Measurements from ENCODE around the gene MFSD2B.
A peak's percentile ranks its signal among the peaks of the same experiment; 100 is the strongest.

MFSD2B gene

DNA sequence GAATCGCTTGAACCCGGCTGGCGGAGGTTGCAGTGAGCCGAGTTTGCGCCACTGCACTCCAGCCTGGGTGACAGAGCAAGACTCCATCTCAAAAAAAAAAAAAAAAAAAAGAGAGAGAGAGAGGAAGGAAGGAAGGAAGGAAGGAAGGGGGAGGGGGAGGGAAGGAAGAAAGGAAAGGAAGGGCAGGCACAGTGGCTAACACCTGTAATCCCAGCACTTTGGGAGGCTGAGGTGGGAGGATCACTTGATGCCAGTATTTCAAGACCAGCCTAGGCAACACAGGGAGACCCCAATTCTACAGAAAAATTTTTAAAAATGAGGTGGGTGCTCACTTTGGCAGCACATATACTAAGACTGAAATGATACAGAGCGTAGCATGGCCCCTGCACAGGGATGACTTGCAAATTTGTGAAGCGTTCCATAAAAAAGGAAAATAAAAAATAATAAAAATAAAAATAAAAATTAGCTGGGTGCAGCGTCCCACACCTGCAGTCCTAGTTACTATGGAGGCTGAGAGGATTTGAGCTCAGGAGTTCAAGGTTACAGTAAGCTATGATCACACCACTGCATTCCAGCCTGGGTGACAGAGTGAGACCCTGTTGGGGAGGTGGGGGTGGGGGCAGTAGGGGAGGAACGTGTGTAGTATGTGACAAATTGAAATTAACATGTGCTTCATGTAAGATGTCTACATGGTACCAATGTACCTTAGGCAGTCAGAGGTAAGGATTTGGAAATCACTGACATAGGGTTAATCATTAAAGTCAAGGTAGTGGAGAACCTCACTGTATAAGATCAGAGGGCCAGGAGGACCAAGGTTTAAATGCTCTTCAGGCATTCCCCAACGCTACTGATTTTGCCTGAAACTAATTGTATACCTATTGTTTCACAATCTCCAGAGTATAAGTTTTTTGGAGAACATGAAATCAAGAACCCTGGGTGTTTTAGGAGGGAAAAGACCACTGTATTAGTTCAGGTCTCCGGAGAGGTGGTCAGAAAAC, 35.9 kb downstream of the MFSD2B start:
- TF ChIP-seq, protein P1, sequence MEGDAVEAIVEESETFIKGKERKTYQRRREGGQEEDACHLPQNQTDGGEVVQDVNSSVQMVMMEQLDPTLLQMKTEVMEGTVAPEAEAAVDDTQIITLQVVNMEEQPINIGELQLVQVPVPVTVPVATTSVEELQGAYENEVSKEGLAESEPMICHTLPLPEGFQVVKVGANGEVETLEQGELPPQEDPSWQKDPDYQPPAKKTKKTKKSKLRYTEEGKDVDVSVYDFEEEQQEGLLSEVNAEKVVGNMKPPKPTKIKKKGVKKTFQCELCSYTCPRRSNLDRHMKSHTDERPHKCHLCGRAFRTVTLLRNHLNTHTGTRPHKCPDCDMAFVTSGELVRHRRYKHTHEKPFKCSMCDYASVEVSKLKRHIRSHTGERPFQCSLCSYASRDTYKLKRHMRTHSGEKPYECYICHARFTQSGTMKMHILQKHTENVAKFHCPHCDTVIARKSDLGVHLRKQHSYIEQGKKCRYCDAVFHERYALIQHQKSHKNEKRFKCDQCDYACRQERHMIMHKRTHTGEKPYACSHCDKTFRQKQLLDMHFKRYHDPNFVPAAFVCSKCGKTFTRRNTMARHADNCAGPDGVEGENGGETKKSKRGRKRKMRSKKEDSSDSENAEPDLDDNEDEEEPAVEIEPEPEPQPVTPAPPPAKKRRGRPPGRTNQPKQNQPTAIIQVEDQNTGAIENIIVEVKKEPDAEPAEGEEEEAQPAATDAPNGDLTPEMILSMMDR (IDR thresholded peaks at IDR 0.05; ENCODE audit: control extremely low read depth, extremely low read depth, low read depth, missing control alignments) = no peak
- POLR2A ChIA-PET = no interaction called here
- CTCF ChIA-PET = interaction anchor here (0.7 to 1.8 kb wide), 2 partner anchors 118 to 119 kb away, joined by 3 to 9 read pairs; partner anchors contain the start of gene ATAD2B

DNA sequence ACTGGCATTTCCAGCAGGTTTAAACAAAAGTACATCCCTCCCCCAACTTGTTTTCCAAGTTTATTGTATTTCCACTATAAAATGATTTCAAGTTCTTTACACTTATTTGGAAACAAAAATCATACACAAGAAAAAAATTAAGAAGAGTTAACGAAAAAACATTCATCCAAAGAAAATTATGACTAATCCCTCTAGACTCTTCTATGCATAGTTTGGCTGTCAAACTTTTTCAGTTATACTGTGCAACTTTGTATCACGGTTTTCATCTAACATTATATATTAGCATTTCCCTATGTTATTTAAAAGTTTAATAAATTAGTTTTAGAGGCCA, 36.7 kb downstream of the MFSD2B start:
- ChIA-PET CTCF (interaction anchor here (1.1 to 1.8 kb wide), 5 partner anchors 13 to 119 kb away, joined by 4 to 9 read pairs (median 6); partner anchors contain the start of genes ATAD2B and TP53I3), POLR2A (interaction anchor here (1.4 kb wide), 1 partner anchor 30 kb away, joined by 6 read pairs; the partner anchor contains the start of gene SF3B6)
- DNase-seq (ENCODE audit: extremely low spot score) = no peak
- TF ChIP-seq, protein P1 (IDR thresholded peaks at IDR 0.05; ENCODE audit: control extremely low read depth, extremely low read depth, low read depth, missing control alignments) = no peak

More for the DNA sequence above, 35.9 kb downstream of the MFSD2B start:
- DNase-seq (ENCODE audit: extremely low spot score) = no peak

DNA sequence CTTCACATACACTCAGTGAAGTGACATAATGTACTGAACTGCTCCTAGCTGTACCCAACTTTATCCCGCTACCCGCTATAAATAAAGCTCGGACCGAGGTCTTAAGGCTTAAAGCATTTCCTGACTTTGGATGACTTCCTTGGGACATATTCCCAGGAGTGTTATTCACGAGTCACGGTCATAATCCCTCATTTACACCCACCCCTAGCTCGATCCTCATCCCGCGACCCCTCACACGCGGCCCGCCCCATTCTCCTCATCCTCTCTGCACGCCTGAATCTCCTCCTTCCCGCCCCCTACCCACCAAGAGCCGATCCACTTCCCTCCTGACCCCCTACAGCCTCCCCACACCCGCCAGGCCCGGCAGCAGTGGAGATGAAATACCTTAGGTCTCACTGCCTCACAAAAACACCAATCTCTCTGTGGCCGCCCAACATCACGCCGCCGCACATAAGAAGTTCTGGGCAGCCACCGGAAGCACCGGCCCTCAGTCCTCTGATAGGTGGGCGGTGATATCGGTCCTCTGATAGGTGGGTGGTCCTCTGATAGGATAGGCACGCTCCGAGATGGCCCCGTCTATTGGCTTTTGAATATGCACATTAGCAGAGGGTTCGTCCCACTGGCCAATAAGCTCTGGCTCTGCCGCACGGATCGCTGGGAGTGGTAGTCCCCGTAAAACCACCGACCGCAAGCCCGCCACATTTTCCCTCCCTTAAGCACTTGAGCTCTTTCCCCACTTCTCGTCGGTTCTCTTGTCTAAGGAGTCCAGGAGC, 37.2 kb downstream of the MFSD2B start, which contains the start of gene WDCP:
TSS of gene WDCP (minus strand) at position 462 of the 773 bp plus-strand sequence. CDS start 7,897 bp downstream, outside the sequence.
- CTCF ChIA-PET = interaction anchor here (1.0 to 1.8 kb wide), 6 partner anchors 12 to 222 kb away, joined by 4 to 9 read pairs (median 6); partner anchors contain the start of genes ATAD2B and TP53I3
- TF ChIP-seq, protein P1 (IDR thresholded peaks at IDR 0.05; ENCODE audit: control extremely low read depth, extremely low read depth, low read depth, missing control alignments) = no peak
- POLR2A ChIA-PET = interaction anchor here (0.6 to 1.4 kb wide), 5 partner anchors 8 to 120 kb away, joined by 3 to 6 read pairs (median 3); partner anchors contain the start of genes ATAD2B and SF3B6
- DNase-seq (ENCODE audit: extremely low spot score) = peak; percentile 93

DNA sequence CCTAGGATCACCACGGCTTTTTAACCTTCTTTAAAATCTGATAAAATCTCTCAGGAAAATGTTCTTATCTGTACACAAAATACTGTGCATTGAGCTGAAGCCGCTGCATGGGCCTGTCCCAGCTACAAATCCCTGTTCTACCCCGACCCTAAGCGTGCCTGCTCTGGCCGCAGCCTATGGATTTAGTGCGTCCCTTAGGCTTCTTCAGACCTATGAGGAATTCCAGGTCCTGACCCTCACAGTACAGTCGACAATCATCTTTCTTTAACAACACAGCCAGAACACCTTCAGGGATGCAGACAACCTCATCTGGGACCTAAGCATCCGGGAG, 37.8 kb downstream of the MFSD2B start:
- ChIA-PET CTCF (interaction anchor here (1.0 to 1.8 kb wide), 6 partner anchors 12 to 223 kb away, joined by 4 to 9 read pairs (median 6); partner anchors contain the start of genes ATAD2B and TP53I3), POLR2A (interaction anchor here (0.6 to 1.4 kb wide), 5 partner anchors 9 to 121 kb away, joined by 3 to 6 read pairs (median 3); partner anchors contain the start of genes ATAD2B and SF3B6)
- DNase-seq (ENCODE audit: extremely low spot score) = no peak
- TF ChIP-seq, protein P1 (IDR thresholded peaks at IDR 0.05; ENCODE audit: control extremely low read depth, extremely low read depth, low read depth, missing control alignments) = no peak

DNA sequence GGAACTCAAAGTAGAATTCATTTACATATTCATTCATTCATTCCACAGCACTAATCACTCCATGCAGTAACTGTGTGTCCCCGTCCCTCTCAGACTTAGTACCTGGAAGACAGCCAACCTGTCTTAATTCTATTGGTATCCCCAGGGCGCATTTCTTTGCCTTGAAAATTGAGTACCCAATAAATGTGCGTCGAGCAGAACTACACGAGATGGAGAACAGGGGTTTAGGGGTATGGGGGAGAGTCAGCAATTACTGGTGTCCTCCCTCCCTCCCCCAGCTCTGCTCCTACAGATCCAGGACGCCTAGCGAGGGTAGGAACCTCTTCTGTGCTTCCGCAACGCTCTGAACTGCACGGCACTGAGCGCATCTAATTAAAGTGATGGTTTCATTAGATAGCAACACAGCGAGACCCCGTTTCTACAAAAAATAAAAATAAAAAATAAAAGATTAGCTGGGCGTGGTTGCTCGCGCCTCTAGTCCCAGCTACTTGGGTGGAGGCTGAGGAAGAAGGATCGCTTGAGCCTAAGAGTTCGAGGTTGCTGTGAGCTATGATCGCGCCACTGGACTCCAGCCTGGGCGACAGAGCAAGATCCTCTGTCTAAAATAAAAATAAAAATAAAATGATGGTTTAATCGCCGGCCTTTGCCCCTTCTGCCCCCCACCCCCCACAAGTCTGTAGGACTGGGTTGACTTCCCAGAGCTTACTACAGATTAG, 39.0 kb downstream of the MFSD2B start:
- ChIA-PET CTCF (interaction anchor here (0.9 to 4.9 kb wide), 3 partner anchors 11 to 18 kb away, joined by 3 to 25 read pairs (median 3); no protein-coding TSS in a partner anchor), POLR2A (no interaction called here)
- TF ChIP-seq, protein P1 (IDR thresholded peaks at IDR 0.05; ENCODE audit: control extremely low read depth, extremely low read depth, low read depth, missing control alignments) = no peak
- no peak for DNase-seq (ENCODE audit: extremely low spot score)
